ENCODE data around the gene UVRAG.

DNA sequence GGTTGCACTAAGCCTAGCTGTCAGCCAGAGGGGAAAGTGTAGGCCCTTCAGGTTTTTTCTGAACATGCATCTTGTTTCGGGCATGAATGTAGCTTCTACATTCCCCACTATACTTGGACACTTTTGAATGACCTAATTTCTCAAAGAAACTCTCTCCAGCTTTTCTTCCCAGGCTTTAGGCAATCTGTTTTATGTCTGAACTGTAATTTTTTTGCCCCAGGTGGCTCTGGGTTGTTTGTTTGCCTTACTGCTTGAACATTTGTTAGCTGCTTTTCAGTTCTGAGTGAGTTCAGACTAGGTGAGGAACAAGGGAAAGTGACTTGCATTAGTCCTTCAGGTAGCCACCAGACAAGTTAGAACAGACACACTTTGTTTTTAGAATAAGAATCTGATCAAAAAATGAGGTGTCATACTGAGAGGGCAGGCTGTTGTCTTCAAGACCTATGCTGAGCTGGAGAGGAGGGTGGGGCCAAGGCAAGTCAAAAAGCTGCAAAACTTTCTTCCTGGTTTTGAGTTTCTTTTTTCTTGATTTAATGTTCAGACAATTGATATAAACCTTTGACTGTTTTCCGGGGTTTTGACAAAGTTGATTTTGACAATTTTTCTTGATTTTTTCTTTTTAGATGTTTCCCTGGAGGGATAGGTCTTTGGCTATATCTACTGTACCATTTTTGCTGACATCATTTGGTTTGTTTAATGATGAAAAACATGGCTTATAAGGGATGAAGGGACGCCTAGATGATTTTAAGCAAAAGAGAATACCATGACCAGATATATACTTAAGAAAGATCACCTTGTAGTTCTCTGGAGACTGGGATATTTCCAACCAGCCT is 208.4 kb downstream of the UVRAG start:
- TF ChIP-seq CTCF (IDR thresholded peaks at IDR 0.05) (no peak), POLR2AphosphoS5 (IDR thresholded peaks at IDR 0.05; ENCODE audit: insufficient read depth in 1 of 2, low read depth in 1 of 2) (no peak)
